ENCODE data around the gene LAMC2. TPM values are rescaled to one million over a fixed set of nuclear protein-coding genes. Genes with fewer than 3 reads are reported as not detected.
"Not testable (repeated sequence)": the region's sequence is repeated elsewhere in the genome, so short reads cannot be mapped to it uniquely, and the experiment has no call there.

The LAMC2 gene
- polyA plus RNA-seq, 3 donors, result not detected

- Mint-ChIP-seq H3K4me1 (peaks cover 28% of the 10 kb centered on the region), H3K4me3 (no peak overlapping the region), H3K27ac (no peak overlapping the region), H3K9me3 (peaks cover 0 to 3% (median 0%) of the 10 kb centered on the region in 7 donors), H3K36me3 (no peaks in the 10 kb centered on the region), H3K27me3 (ENCODE audit: low read depth in 3 of 3) (peaks cover 3 to 11% (median 8%) of the 10 kb centered on the region in 3 donors)
- no peak overlapping the region for H3K4me2 ChIP-seq (replicated peaks; ENCODE audit: extremely low read depth, low read length, poor library complexity, severe bottlenecking)
- H3K36me3 ChIP-seq (replicated peaks in 1 of 2; ENCODE audit: control insufficient read depth in 1 of 2, insufficient read depth in 2 of 2, low read length in 2 of 2), result no peaks in the 10 kb centered on the region
- intact Hi-C loops (cut with micrococcal nuclease), result no loop called here
- H2AFZ ChIP-seq (ENCODE audit: insufficient read depth, low read depth, low read length, poor library complexity, severe bottlenecking), result no peak overlapping the region
- H3K27me3 ChIP-seq (ENCODE audit: control insufficient read depth in 2 of 2, insufficient read depth in 2 of 2, low read length in 2 of 2), result no peaks in the 10 kb centered on the region
- peaks cover 28 to 32% of the 10 kb centered on the region in 2 donors for H3K4me1 ChIP-seq (ENCODE audit: control insufficient read depth in 1 of 2, insufficient read depth in 2 of 2, low read length in 2 of 2)
- H4K20me1 ChIP-seq (ENCODE audit: insufficient read depth, low read length), result no peaks in the 10 kb centered on the region
- H3K4me3 ChIP-seq (replicated peaks in 1 of 3; ENCODE audit: low read depth in 2 of 3, low read length in 3 of 3), result no peak overlapping the region
- DNase-seq, result no peak
- no peak overlapping the region for H3K9ac ChIP-seq (ENCODE audit: insufficient read depth, low read length, poor library complexity, severe bottlenecking)
- no peak for TF ChIP-seq CTCF (IDR thresholded peaks at IDR 0.05)
- H3K79me2 ChIP-seq (ENCODE audit: insufficient read depth, low read length), result no peaks in the 10 kb centered on the region
- WGBS (ENCODE audit: insufficient coverage), result 100% methylated on average over 2 of the region's 4 CpGs
- no peaks in the 10 kb centered on the region for H3K9me3 ChIP-seq (replicated peaks in 1 of 2; ENCODE audit: control insufficient read depth in 1 of 2, insufficient read depth in 1 of 2, low read length in 2 of 2)
- H3K27ac ChIP-seq (ENCODE audit: low read depth in 1 of 2, low read length in 2 of 2), result no peak overlapping the region
These were observed 54.4 kb downstream of the LAMC2 start for GRCh38 chr1:183240526-183240825.

DNA sequence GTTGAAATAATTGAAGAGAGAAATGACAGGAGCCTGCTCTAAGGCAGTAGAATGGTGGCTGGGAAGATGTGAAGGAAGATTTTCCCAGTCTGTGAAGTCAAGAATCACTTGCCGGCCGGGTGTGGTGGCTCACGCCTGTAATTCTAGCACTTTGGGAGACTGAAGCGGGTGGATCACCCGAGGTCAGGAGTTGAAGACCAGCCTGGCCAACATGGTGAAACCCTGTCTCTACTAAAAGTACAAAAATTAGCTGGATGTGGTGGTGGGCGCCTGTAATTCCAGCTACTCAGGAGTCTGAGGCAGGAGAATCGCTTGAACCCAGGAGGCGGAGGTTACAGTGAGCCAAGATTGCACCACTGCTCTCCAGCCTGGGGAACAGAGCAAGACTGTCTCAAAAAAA, 54.8 kb downstream of the LAMC2 start:
- WGBS (ENCODE audit: insufficient coverage), result 100% methylated on average over 2 of the region's 8 CpGs
- H3K36me3 ChIP-seq (replicated peaks in 1 of 2; ENCODE audit: control insufficient read depth in 1 of 2, insufficient read depth in 2 of 2, low read length in 2 of 2); intact Hi-C loops (cut with micrococcal nuclease); H3K4me3 Mint-ChIP-seq; H4K20me1 ChIP-seq (ENCODE audit: insufficient read depth, low read length); H3K4me3 ChIP-seq (replicated peaks in 1 of 3; ENCODE audit: low read depth in 2 of 3, low read length in 3 of 3); H3K79me2 ChIP-seq (ENCODE audit: insufficient read depth, low read length); DNase-seq; H3K9ac ChIP-seq (ENCODE audit: insufficient read depth, low read length, poor library complexity, severe bottlenecking); H3K9me3 Mint-ChIP-seq; H2AFZ ChIP-seq (ENCODE audit: insufficient read depth, low read depth, low read length, poor library complexity, severe bottlenecking); H3K9me3 ChIP-seq (replicated peaks in 1 of 2; ENCODE audit: control insufficient read depth in 1 of 2, insufficient read depth in 1 of 2, low read length in 2 of 2); H3K36me3 Mint-ChIP-seq; H3K4me2 ChIP-seq (replicated peaks; ENCODE audit: extremely low read depth, low read length, poor library complexity, severe bottlenecking); H3K27me3 ChIP-seq (ENCODE audit: control insufficient read depth in 2 of 2, insufficient read depth in 2 of 2, low read length in 2 of 2); H3K27ac ChIP-seq (ENCODE audit: low read depth in 1 of 2, low read length in 2 of 2): not testable (repeated sequence)
- H3K4me1 ChIP-seq (ENCODE audit: control insufficient read depth in 1 of 2, insufficient read depth in 2 of 2, low read length in 2 of 2), result peaks cover 31 to 36% of the 10 kb centered on the region in 2 donors
- H3K27ac Mint-ChIP-seq, result peak overlapping the region in 1 of 7 donors; percentile 20
- peaks cover 3 to 13% (median 6%) of the 10 kb centered on the region in 3 donors for H3K27me3 Mint-ChIP-seq (ENCODE audit: low read depth in 3 of 3)
- H3K4me1 Mint-ChIP-seq, result peaks cover 32% of the 10 kb centered on the region
